ENCODE measurements around the gene SORCS3. TPM values are rescaled to one million over a fixed set of nuclear protein-coding genes. Genes with fewer than 3 reads are reported as not detected.

SORCS3 gene
- total RNA-seq, 1 experiment from 2014 or later = not detected

- H2AFZ ChIP-seq (ENCODE audit: low read depth, low read length, poor library complexity, severe bottlenecking) = no peak overlapping the region
- ChIA-PET RAD21 (ENCODE audit: low non-redundant PET in 1 of 2, low total read pairs in 2 of 2, uncharacterized antibody in 2 of 2, unreplicated experiment in 2 of 2) (no interaction called here), POLR2A (no interaction called here), CTCF (no interaction called here)
- peaks cover 14 to 23% of the 10 kb centered on the region in 2 experiments; a peak in 2 of 4 replicates for H3K9me3 ChIP-seq (ENCODE audit: control insufficient read depth in 1 of 2, insufficient read depth in 1 of 2, low read depth in 1 of 2, low read length in 2 of 2)
- DNase-seq (ENCODE audit: low read depth, low spot score) = no peak
- no peaks in the 10 kb centered on the region for H3K36me3 ChIP-seq (ENCODE audit: control insufficient read depth in 1 of 2, insufficient read depth in 2 of 2, low read length in 2 of 2)
- H3K4me2 ChIP-seq (ENCODE audit: low read length) = no peak overlapping the region
- no peak for ATAC-seq
- no peaks in the 10 kb centered on the region for H3K79me2 ChIP-seq (ENCODE audit: insufficient read depth, low read length)
- no peaks in the 10 kb centered on the region for H3K9me2 ChIP-seq (ENCODE audit: insufficient read depth)
- no peak overlapping the region for H3K4me3 ChIP-seq (replicated peaks in 1 of 2; ENCODE audit: low read depth in 1 of 2, low read length in 2 of 2)
- no peak overlapping the region for H3K27ac ChIP-seq (ENCODE audit: low read depth, low read length)
- no TSS peak for BruUV-seq (replicated peaks)
- no peaks in the 10 kb centered on the region for H3K4me1 ChIP-seq (ENCODE audit: control insufficient read depth in 1 of 2, insufficient read depth in 2 of 2, low read length in 2 of 2)
- no peak overlapping the region for H3K9ac ChIP-seq (ENCODE audit: low read length)
- H3K27me3 ChIP-seq (ENCODE audit: insufficient read depth, low read length) = no peaks in the 10 kb centered on the region
- no peaks in the 10 kb centered on the region for H4K20me1 ChIP-seq (ENCODE audit: insufficient read depth)
- TF ChIP-seq EGR1 (IDR thresholded peaks at IDR 0.05; ENCODE audit: low read depth) (no peak), EZH2phosphoT487 (IDR thresholded peaks at IDR 0.05; ENCODE audit: borderline replicate concordance) (no peak), ELF1 (IDR thresholded peaks at IDR 0.05; ENCODE audit: borderline replicate concordance, low read depth) (no peak), CEBPB (IDR thresholded peaks at IDR 0.05; ENCODE audit: low read depth) (no peak)
- intact Hi-C loops (cut with micrococcal nuclease) = no loop called here
These were observed 627.9 kb downstream of the SORCS3 start for GRCh38 chr10:105268961-105269360.

GRCh38 chr10:105269689-105270088 is 628.6 kb downstream of the SORCS3 start:
- Histone ChIP-seq H3K79me2 (ENCODE audit: insufficient read depth, low read length) (no peaks in the 10 kb centered on the region), H2AFZ (ENCODE audit: low read depth, low read length, poor library complexity, severe bottlenecking) (no peak overlapping the region), H3K4me1 (ENCODE audit: control insufficient read depth in 1 of 2, insufficient read depth in 2 of 2, low read length in 2 of 2) (no peaks in the 10 kb centered on the region), H3K27me3 (ENCODE audit: insufficient read depth, low read length) (no peaks in the 10 kb centered on the region), H4K20me1 (ENCODE audit: insufficient read depth) (no peaks in the 10 kb centered on the region), H3K9me3 (ENCODE audit: control insufficient read depth in 1 of 2, insufficient read depth in 1 of 2, low read depth in 1 of 2, low read length in 2 of 2) (peaks cover 14 to 15% of the 10 kb centered on the region in 2 experiments; a peak in 2 of 4 replicates), H3K27ac (ENCODE audit: low read depth, low read length) (no peak overlapping the region), H3K36me3 (ENCODE audit: control insufficient read depth in 1 of 2, insufficient read depth in 2 of 2, low read length in 2 of 2) (no peaks in the 10 kb centered on the region), H3K9me2 (ENCODE audit: insufficient read depth) (no peaks in the 10 kb centered on the region), H3K9ac (ENCODE audit: low read length) (no peak overlapping the region), H3K4me2 (ENCODE audit: low read length) (no peak overlapping the region), H3K4me3 (replicated peaks in 1 of 2; ENCODE audit: low read depth in 1 of 2, low read length in 2 of 2) (no peak overlapping the region)
- BruUV-seq (replicated peaks) = no TSS peak
- CTCF ChIA-PET = no interaction called here
- intact Hi-C loops (cut with micrococcal nuclease) = no loop called here
- DNase-seq (ENCODE audit: low read depth, low spot score) = no peak
- ATAC-seq = no peak
- POLR2A ChIA-PET = no interaction called here
- RAD21 ChIA-PET (ENCODE audit: low non-redundant PET in 1 of 2, low total read pairs in 2 of 2, uncharacterized antibody in 2 of 2, unreplicated experiment in 2 of 2) = no interaction called here
- TF ChIP-seq RAD21 (IDR thresholded peaks at IDR 0.05; ENCODE audit: low read depth) (no peak), POLR2AphosphoS5 (IDR thresholded peaks at IDR 0.05; ENCODE audit: low read depth, low read length) (no peak), SIN3A (IDR thresholded peaks at IDR 0.05; ENCODE audit: low read depth) (no peak), FOSL1 (IDR thresholded peaks at IDR 0.05; ENCODE audit: low read depth) (no peak), ZBTB33 (IDR thresholded peaks at IDR 0.05; ENCODE audit: extremely low read depth, insufficient replicate concordance, low read length) (no peak), CEBPB (IDR thresholded peaks at IDR 0.05; ENCODE audit: low read depth) (no peak), ZFX (IDR thresholded peaks at IDR 0.05) (no peak), ELF1 (IDR thresholded peaks at IDR 0.05; ENCODE audit: borderline replicate concordance, low read depth) (no peak), CBX3 (IDR thresholded peaks at IDR 0.05; ENCODE audit: low read depth) (no peak), YY1 (IDR thresholded peaks at IDR 0.05; ENCODE audit: extremely low read depth, insufficient replicate concordance, low read depth, low read length) (no peak), SRF (IDR thresholded peaks at IDR 0.05; ENCODE audit: low read depth) (no peak), EZH2 (IDR thresholded peaks at IDR 0.05) (no peak), ATF3 (IDR thresholded peaks at IDR 0.05) (no peak), POLR2A (IDR thresholded peaks at IDR 0.05; ENCODE audit: borderline replicate concordance, extremely low read depth, insufficient read depth, insufficient read length) (no peak), SP1 (IDR thresholded peaks at IDR 0.05; ENCODE audit: low read depth) (no peak), EGR1 (IDR thresholded peaks at IDR 0.05; ENCODE audit: low read depth) (no peak), REST (IDR thresholded peaks at IDR 0.05; ENCODE audit: low read depth) (no peak)
